Putamen (tissue), 1 donor: ENCODE measurements around the gene PATL2.
"Not testable (repeated sequence)": the region's sequence is repeated elsewhere in the genome, so short reads cannot be mapped to it uniquely, and the experiment has no call there.

Source experiments
- DNase-seq: peaks from one replicate; pipeline ENCODE4 v3.0.0-alpha.2; 2016; ENCODE audit warnings: low spot score

The PATL2 gene

GRCh38 chr15:44690245-44690644, 20.9 kb downstream of the PATL2 start:
- DNase-seq, result not testable (repeated sequence)

GRCh38 chr15:44689318-44689717, 21.8 kb downstream of the PATL2 start:
- not testable (repeated sequence) for DNase-seq

GRCh38 chr15:44682809-44683682, 28.1 kb downstream of the PATL2 start:
- not testable (repeated sequence) for DNase-seq

- DNase-seq, result no peak
These were observed 28.9 kb downstream of the PATL2 start for GRCh38 chr15:44682211-44682610.

- no peak for DNase-seq
These were observed 34.4 kb downstream of the PATL2 start for GRCh38 chr15:44676676-44677075.

- no peak for DNase-seq
These were observed 35.2 kb downstream of the PATL2 start for GRCh38 chr15:44675911-44676310.

GRCh38 chr15:44673639-44674038, 37.5 kb downstream of the PATL2 start:
- DNase-seq, result no peak

- DNase-seq, result no peak
These were observed 40.8 kb downstream of the PATL2 start for GRCh38 chr15:44670087-44670950.

- DNase-seq, result no peak
These were observed 42.2 kb downstream of the PATL2 start for GRCh38 chr15:44668921-44669320.

GRCh38 chr15:44667039-44667360, 44.1 kb downstream of the PATL2 start:
- DNase-seq, result no peak

GRCh38 chr15:44666210-44667038, 44.7 kb downstream of the PATL2 start:
- no peak for DNase-seq

- peak; percentile 97 for DNase-seq
These were observed 47.5 kb downstream of the PATL2 start, which contains the start of gene SPG11 for GRCh38 chr15:44663410-44664308. Gene SPG11, minus strand, starts transcription at chr15:44663662. Its CDS starts 15 bp downstream, at chr15:44663647.

- peak; percentile 39 for DNase-seq
These were observed 48.4 kb downstream of the PATL2 start for GRCh38 chr15:44662478-44663409.

- no peak for DNase-seq
These were observed 49.5 kb downstream of the PATL2 start for GRCh38 chr15:44661576-44661975.

GRCh38 chr15:44659056-44659455, 52.1 kb downstream of the PATL2 start:
- DNase-seq, result no peak

- no peak for DNase-seq
These were observed 53.7 kb downstream of the PATL2 start for GRCh38 chr15:44657378-44657777.

GRCh38 chr15:44656913-44657312, 54.2 kb downstream of the PATL2 start:
- no peak for DNase-seq

- DNase-seq, result no peak
These were observed 54.8 kb downstream of the PATL2 start for GRCh38 chr15:44656298-44656697.

- no peak for DNase-seq
These were observed 56.3 kb downstream of the PATL2 start for GRCh38 chr15:44654858-44655257.

- no peak for DNase-seq
These were observed 63.5 kb downstream of the PATL2 start for GRCh38 chr15:44647637-44648036.
